Raji (cell line): ENCODE results near the gene DUS1L.

Source experiments
- POLR2A ChIP-seq: IDR thresholded peaks from 2 replicates; pipeline ENCODE4 v1.6.1; 2011; ENCODE audit warnings: low read depth, low read length, control low read depth; ENCODE audit not compliant: insufficient read depth

DUS1L gene

DNA sequence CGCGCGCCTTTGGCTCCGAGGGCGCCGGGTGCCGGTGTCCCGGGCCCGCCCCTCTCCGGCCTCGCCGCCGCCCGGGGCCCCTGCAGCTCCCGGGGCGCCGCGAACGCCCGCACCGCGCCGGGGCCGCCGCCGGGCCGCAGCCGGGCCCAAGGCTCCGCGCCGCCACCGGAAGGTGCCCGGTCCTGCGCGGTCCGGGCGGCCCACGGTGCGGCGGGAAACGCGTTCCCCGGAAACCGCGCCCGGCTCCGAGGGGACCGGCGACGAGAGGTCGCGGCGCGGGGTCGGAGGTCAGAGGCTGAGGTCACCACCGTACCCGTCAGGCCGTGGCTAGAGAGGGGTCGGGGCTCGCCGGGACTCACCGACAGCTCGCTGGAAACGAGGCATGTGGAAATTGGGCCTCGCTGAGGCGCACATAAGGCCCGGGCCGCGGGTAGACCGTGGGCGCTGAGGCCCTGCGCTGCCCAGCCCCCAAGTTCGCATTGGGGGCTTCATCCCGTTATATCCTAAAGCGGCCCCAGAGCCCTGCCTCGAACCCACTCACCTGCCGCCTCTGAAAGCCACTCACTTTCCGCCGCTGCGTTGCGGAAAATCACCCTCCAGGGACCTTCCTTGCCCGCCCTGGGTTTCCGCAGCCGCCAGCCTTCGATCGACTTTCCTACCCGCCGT, at the start of gene DUS1L:
Gene DUS1L (minus strand): TSS at position 167 of the 666 bp plus-strand sequence. CDS start 745 bp downstream, outside the sequence.
- peak; percentile 72 for TF ChIP-seq POLR2A

DNA sequence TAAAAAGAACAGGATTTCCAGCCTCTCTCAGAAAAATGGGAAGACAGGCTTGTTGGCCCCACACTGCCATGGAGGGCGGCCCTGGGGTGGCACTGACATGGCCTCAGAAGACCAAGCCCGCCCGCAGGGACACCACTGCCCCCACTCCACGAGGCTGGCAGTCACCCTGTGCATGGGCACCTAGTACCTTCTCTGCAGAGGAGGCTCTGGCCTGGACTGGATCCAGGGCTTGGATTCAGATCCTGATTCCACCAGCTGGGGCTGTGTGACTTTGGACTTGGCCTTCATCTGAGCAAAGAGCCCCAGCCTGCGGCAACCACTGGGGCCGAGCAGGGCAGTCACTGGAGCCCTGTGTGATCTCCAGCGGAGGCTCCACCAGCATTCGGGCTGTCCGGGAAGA, 49.3 kb upstream of the DUS1L start:
- no peak for TF ChIP-seq POLR2A

DNA sequence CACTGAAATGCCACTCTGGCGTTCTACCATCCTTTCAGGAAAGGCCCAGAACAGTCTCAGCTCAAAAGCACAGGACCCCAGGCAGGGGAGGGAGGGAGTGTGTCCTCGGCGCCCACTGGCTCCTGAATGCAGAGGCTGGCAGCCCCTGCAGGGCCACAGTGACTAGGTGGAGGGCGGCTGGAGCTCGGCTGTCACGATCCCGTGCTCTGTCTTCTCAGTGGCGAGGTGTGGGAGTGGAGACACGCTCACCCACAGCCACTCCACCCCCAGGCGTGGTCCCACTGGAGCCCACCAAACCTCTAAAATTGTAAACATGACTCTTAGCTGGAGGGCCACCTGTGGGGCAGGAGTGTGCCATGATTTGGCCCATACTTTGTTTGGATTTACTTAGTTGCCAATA, 48.8 kb upstream of the DUS1L start:
- TF ChIP-seq POLR2A: no peak

DNA sequence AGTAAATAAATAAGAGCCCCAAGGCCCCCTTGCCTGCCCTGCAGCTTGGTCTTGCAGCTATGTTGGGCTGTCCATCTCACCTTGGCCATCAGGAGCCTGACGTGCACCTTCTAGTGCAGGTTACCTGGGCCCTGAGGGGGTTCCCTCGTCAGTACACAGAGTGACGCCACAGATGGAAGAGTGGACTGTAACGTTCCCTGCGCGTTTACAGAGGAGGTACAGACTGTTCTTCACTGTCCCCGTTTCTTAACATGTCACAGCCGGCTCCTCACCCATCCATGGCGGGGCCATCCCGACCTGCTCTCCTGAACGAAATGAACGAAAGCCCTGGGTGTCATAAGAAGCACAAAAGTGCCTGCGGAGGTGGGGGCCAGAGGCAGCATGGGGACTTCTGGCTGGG, 48.3 kb upstream of the DUS1L start:
- TF ChIP-seq POLR2A: no peak

DNA sequence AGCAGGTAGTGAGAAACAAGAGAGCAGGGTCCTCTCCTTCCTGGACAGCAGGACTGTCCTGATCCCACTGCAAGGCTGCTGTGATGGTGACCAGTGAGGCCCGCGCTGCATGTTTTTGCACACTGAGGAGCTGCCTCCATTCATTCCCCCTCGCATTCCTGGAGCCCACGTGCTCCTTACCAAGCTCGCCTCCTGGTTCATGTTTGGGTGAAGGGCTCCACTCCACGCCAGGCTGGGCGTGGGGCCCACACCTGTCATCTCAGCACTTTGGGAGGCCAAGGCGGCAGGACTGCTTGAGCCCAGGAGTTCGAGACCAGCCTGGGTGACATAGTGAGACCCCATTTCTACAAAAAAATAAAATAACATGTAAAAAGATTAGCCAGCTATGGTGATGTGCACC, 47.8 kb upstream of the DUS1L start:
- TF ChIP-seq POLR2A: no peak

DNA sequence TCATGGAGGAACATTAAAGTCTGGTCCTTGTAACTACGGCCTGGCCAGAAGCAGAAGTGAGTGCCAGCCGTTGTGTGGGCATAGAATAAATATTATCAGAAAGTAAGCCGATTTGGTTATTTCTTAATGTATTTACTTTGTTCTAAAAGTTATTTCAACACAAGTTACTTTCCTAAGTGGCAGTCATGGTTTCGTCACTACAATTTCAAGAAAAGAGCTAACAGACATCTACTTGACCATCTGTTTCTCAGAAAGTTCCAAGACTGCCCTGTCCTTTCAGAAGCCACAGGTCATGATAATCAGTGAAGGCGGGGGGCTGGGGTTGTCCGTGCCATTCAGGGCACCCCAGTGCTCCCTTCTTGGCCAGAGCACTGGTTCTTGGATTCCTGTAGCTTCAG, 47.3 kb upstream of the DUS1L start:
- no peak for TF ChIP-seq POLR2A

DNA sequence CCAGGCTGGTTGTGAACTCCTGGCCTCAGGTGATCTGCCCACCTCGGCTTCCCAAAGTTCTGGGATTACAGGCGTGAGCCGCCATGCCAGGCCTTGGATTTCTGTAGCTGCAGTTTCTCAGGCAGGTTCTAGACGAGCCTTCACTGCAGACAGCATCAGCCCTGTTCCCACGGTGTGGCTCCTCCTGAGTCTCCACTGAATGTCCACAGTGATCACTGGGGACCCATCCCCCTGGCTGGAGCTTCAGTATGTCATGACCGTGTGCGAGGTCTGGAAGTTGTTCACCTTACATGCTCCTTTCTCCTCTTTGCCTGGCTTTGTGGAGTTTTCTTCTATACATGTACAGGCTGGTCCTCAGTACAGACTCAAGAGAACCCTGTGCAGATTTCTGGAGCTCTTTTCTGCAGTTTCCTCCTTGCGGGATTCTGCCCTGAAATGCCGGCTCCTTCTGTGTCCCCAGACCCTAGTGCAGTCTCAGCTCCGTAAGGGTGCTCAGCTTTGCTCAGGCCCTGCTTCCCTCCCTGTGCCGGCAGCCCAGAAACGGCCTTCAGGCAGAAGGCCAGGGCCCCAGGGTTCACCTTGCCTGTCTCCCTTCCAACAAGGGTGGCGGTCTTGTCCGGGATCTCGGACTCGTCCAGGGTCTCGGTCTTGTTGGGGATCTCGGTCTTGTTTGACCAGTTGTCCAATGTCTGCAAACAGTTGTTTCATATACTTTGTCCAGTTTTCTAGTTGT, 46.7 kb upstream of the DUS1L start:
- TF ChIP-seq POLR2A: no peak

DNA sequence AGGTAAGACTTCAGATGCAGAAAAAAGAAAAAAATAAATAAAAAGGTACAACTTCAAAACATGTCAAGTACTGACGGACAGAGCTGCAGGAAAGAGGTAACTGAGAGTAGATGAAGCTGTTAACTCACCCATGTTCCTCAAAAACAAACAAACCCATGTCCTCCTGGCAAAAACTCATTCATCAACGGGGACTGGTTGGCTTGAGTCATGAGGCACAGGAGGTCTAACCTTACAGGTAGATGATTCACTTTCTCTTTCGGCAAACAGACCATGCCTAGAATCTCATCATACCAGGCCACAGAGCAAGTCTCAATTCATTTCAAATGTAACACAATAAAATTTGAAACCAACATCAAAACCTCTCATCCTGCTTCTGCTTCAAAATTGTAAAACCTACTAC, 44.7 kb upstream of the DUS1L start:
- TF ChIP-seq POLR2A: no peak

DNA sequence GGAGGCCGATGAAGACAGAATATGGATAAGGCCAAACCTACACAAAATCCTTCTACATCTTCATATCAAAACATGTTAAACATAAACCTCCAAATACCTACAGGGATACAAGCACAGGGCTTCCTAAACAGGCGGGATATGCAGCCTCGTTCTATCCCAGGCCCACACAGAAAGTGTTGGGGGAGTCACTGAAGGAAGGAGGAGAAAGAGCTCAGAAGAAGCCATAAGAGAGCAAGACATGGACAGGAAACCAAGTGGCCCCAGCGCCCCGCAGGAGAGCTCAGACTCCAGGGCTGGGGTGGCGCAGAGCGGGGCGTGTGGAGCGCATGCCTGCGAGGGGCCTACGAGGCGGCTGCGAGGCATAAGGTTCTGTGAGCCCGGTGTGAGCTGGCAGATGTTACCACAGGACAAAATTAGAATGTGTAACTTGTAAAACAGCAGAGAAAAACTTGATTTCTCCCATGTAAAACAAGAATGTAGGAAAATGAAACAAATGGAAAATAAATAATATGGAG, 43.4 kb upstream of the DUS1L start:
- TF ChIP-seq POLR2A: no peak

DNA sequence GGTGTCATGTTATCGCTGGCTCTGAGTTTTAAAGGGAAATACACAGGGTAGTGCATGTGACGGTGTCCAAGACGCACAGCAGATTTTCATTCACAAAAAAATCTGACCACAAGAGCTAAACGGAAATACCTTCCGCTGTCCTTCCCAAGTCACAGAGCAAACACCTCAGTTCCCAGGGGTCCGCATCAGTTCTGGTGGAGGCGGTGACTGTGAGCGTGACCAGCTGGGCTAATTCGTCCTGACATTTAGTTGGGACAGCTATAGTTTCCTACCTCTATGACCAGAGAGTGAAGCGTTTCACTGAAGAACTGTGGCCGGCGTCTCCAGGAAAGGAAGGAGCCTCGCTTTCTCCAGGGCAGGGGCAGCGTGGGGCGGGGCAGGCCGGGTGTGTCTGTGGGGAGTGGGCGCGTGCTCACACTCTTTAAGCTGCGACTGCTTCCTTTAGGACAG, 42.9 kb upstream of the DUS1L start:
- TF ChIP-seq POLR2A: no peak

DNA sequence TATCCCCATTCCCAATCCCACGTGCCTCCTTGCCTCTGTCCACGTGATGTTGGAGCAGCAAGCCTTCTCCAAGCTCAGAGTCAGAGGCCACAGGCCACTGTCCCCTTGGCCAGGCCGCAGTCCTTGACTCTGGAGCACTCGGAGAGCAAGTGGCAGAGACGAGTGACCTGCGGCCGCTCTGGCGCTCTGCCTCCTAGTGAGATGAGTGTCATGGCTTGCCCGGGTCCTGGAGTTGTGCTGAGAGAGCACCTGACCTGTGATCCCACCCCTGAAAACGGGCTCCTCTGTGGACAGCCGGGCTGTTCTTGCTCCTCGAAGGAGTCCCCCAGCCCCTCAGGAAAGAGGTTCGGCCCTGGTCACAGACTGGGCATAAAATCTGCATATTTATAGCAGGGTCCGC, 42.4 kb upstream of the DUS1L start:
- TF ChIP-seq POLR2A: no peak

DNA sequence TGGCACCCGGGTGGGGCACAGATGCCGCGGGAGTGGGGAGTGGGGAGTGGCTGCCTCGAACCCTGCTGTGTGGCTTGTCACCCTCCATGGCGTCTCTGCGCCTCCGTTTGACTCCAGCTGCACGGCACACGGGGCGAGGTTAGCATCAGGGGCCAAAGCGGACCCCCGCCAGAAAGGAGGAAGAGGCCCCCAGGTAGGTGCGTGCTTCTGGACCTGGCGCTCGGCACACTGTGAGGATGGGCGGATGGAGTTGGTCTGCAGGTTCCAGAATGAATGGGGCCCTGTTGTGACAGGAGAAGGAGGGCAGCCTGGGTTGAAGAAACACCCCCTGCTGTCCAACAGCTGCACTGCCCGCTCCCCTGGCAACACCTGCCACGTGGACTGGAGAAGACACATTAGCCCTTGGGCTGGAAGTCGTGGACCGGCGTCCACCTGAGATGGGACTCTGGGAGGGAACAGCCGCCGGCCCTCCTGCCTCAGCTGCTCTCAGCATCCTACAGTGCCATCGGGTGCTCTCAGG, 41.8 kb upstream of the DUS1L start:
- TF ChIP-seq POLR2A: no peak; the same call in none of the 2 replicates

DNA sequence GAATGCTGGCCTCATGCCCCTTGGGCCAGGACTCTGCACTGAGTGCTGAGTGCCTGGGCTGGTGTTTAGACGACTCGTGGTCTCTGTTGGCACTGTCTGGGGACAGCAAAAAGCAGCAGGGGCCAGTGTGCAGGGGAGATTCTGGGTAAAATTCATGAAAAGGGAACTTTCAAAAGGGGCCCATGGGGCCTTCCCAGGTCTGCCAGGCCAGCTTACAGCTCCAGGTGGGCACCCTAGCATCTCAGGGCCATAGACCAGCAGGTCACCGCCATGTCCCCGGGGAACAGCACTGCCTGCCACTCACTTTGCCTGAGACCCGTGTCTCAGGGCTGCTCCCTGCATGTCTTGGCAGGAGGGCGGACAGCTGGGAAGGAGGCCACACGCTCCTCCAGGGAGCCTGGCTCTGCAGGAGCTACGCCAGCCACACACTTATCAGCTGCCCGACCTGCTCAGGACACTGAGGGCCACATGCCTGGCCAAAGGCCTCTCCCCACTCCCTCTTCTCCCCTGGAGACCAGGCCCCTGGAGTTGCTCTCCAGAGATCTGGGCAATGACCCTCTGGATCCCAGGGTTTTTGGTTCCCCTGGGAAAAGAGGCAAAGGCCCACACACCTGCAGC, 41.2 kb upstream of the DUS1L start:
- TF ChIP-seq POLR2A: no peak; the same call in 1 of the 2 replicates

DNA sequence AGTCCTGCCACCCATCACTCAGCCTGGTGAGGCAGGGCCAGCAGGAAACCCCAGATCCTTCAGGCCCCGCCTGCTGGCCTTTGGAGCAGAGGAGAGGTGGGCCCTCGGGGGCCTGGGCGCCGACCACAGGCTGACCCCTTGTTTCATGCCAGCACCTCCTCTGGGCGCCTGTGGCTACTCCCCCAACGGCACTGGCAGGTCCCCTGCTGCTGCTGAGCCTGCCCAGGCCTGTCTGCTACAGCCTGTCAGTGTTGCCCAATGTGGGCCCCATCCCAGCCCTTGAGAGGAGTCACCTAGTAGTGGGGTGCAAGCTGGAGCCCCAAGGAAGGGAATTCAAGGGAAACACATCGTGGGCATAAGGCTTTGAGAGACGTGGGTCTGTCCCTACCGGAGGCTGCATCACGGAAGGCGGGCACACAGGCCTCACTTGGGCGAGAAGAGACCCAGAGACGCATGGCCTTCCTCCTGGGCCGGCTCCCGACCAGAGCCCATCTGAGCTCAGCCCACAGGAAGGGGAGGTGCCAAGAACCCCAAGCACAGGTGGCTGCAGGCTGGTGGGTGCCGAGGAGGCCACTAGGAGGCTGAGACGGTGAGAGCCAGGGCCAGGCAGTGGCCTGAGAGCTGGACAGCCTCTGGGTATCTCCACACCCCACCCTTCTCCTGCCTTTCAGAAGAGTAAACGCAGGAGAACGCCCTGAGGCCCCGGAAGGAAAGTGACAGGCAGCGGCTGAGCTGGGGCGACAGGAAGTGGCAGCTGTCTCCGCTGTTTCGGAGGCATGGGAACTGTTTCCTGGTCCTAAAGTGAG, 40.5 kb upstream of the DUS1L start:
- peak; percentile 96 for TF ChIP-seq POLR2A

DNA sequence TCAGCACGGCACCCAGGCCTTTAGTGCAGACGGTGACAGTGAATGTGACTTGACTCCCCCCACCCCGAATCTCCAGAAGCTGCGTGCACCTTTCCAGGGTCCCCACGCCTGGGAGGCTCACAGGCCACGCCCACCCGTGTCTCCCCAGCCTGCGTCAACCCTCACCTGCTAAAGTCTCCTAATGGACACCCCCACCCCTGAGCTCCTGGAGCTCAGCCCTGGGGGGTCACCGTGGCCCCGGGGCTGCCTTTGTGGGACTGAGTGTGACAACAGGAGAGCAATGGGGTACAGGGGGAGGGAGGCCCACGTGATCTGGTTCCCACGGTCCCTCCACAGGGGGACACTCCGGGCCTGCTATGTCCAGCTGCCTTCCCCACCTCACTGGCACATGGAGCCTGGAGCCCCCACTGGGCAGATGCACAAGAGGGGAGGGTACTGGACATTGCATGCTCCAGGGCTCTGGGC, 39.8 kb upstream of the DUS1L start:
- no peak; the same call in 1 of the 2 replicates for TF ChIP-seq POLR2A
